B cell (primary cell): ENCODE data around the gene CNTNAP2.

Experiments used
- CTCF ChIP-seq: fragments of 200-600 bp; IDR thresholded peaks from one replicate; pipeline ENCODE4 v1.8.0; 2022; ENCODE audit warnings: antibody characterized with exemption, mild to moderate bottlenecking
- EZH2 ChIP-seq: IDR thresholded peaks from 2 replicates; pipeline ENCODE4 v1.6.1; 2012; ENCODE audit warnings: borderline replicate concordance, low read depth, mild to moderate bottlenecking, moderate library complexity, low read length; ENCODE audit not compliant: insufficient read depth, poor library complexity, severe bottlenecking

DNA sequence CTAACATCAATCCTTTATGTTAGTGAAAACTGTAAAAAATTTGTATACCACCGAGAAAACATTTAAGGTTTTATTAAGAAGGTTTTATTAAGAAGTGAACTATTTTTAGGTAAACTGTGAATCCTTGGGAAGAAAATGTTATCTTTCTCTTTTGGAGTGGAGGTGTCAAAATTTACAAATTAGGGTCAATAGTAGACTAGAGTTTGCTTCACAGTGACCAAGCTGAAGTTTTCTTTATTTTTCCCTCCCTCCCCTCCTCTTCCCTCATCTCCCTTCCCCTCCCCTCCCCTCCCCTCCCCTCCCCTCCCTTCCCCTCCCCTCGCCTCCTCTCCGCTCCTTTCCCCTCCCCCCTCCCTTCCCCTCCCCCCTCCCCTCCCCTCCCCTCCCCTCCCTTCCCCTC lies 168.8 kb downstream of the CNTNAP2 start:
- TF ChIP-seq CTCF = no peak
- no peak for TF ChIP-seq EZH2
